Measurements from ENCODE around the gene LRP1B. TPM values are rescaled to one million over a fixed set of nuclear protein-coding genes. Genes with fewer than 3 reads are reported as not detected.

LRP1B gene
- total RNA-seq, 2 experiments from 2014 or later: not detected

DNA sequence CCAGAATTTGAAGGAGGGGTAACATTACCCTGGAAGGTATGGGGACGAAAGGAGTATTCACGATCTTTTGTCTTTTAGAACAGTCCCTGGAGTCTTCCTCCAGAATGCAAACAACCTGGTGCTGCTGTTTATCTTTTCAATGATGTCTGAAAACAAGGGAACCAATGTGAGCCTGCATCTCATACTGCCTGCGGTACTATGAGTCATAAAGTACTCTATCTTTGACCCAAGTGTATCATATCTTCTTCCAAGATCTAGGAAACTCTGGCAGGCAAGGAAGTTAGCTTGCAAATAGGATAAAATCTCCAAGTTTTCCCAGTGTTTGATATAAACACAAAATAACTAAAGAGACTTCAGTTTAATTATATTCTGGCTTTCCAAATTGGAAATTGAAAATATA is 968.5 kb downstream of the LRP1B start:
- peaks cover 2% of the 10 kb centered on the region for H3K9me3 Mint-ChIP-seq
- ChIA-PET POLR2A (no interaction called here), CTCF (no interaction called here)
- no peaks in the 10 kb centered on the region for H3K27me3 Mint-ChIP-seq
- H3K4me1 Mint-ChIP-seq (ENCODE audit: low read depth): no peaks in the 10 kb centered on the region
- no peaks in the 10 kb centered on the region for H3K36me3 Mint-ChIP-seq
- no peak for DNase-seq
- H3K27ac Mint-ChIP-seq: no peak overlapping the region
- H3K4me3 Mint-ChIP-seq: no peak overlapping the region
- intact Hi-C loops (cut with micrococcal nuclease): no loop called here

- H3K27me3 Mint-ChIP-seq: no peaks in the 10 kb centered on the region
- no peaks in the 10 kb centered on the region for H3K4me1 Mint-ChIP-seq (ENCODE audit: low read depth)
- H3K27ac Mint-ChIP-seq: no peak overlapping the region
- no peak for DNase-seq
- H3K9me3 Mint-ChIP-seq: peaks cover 15% of the 10 kb centered on the region
- CTCF ChIA-PET: no interaction called here
- no peaks in the 10 kb centered on the region for H3K36me3 Mint-ChIP-seq
- no peak overlapping the region for H3K4me3 Mint-ChIP-seq
- POLR2A ChIA-PET: no interaction called here
- intact Hi-C loops (cut with micrococcal nuclease): no loop called here
Observed at GRCh38 chr2:141151611-141152286, 979.1 kb downstream of the LRP1B start.

DNA sequence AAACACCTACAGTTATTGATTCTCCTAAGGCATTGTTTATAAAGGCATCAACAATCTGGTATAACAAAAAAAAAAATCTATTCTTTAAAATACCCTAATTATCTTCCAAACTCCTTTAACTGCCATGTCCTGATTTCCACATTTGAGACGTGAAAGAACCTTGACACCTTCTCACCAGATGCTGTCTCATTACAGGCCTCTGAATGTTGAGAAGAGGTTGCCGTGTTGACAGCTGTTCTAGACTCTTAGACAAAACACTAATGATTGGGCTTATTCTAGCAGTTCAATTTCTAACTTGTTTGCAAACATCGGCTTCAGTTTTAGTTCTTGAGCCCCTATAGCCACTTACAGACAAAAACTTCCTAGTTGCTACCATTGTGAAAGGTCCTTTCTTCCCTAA is 988.8 kb downstream of the LRP1B start:
- Mint-ChIP-seq H3K27ac (no peak overlapping the region), H3K9me3 (peaks cover 13% of the 10 kb centered on the region), H3K36me3 (no peaks in the 10 kb centered on the region), H3K27me3 (no peaks in the 10 kb centered on the region), H3K4me1 (ENCODE audit: low read depth) (no peaks in the 10 kb centered on the region), H3K4me3 (no peak overlapping the region)
- ChIA-PET POLR2A (no interaction called here), CTCF (no interaction called here)
- DNase-seq: no peak
- intact Hi-C loops (cut with micrococcal nuclease): no loop called here

GRCh38 chr2:141137122-141137693 is 993.6 kb downstream of the LRP1B start:
- DNase-seq: no peak
- ChIA-PET POLR2A (no interaction called here), CTCF (no interaction called here)
- H3K4me1 Mint-ChIP-seq (ENCODE audit: low read depth): no peaks in the 10 kb centered on the region
- intact Hi-C loops (cut with micrococcal nuclease): no loop called here
- no peaks in the 10 kb centered on the region for H3K36me3 Mint-ChIP-seq
- no peak overlapping the region for H3K27ac Mint-ChIP-seq
- peaks cover 5% of the 10 kb centered on the region for H3K9me3 Mint-ChIP-seq
- no peak overlapping the region for H3K4me3 Mint-ChIP-seq
- no peaks in the 10 kb centered on the region for H3K27me3 Mint-ChIP-seq

DNA sequence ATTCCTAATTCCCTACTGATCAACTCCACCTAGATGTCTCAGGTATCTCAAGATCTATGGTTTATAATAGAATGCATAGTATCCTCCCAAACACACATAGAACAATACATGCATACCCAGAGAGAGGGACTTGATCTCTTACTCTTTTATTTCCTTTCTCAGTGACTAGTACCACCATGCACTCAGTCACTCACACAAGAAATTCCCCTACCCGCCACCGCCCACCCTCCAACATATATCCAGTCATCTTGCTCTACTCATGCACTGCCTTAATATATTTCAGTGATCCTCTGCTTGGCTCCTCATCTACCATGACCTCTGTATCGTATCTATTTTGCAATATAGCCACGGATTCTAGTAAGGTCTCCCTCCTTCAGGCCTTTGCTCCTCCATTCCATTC is 996.9 kb downstream of the LRP1B start:
- no peaks in the 10 kb centered on the region for H3K36me3 Mint-ChIP-seq
- H3K4me3 Mint-ChIP-seq: no peak overlapping the region
- CTCF ChIA-PET: no interaction called here
- H3K4me1 Mint-ChIP-seq (ENCODE audit: low read depth): no peaks in the 10 kb centered on the region
- H3K9me3 Mint-ChIP-seq: peaks cover 3% of the 10 kb centered on the region
- DNase-seq: no peak
- intact Hi-C loops (cut with micrococcal nuclease): no loop called here
- POLR2A ChIA-PET: no interaction called here
- H3K27me3 Mint-ChIP-seq: no peaks in the 10 kb centered on the region
- no peak overlapping the region for H3K27ac Mint-ChIP-seq

GRCh38 chr2:141125432-141125831 is 1005.4 kb downstream of the LRP1B start:
- H3K4me3 Mint-ChIP-seq: no peak overlapping the region
- intact Hi-C loops (cut with micrococcal nuclease): no loop called here
- ChIA-PET POLR2A (no interaction called here), CTCF (no interaction called here)
- DNase-seq: no peak
- H3K27ac Mint-ChIP-seq: no peak overlapping the region
- H3K4me1 Mint-ChIP-seq (ENCODE audit: low read depth): no peaks in the 10 kb centered on the region
- H3K27me3 Mint-ChIP-seq: no peaks in the 10 kb centered on the region
- H3K36me3 Mint-ChIP-seq: no peaks in the 10 kb centered on the region
- H3K9me3 Mint-ChIP-seq: peaks cover 24% of the 10 kb centered on the region

- Mint-ChIP-seq H3K9me3 (peaks cover 6% of the 10 kb centered on the region), H3K27me3 (no peaks in the 10 kb centered on the region), H3K36me3 (no peaks in the 10 kb centered on the region), H3K4me3 (no peak overlapping the region), H3K27ac (no peak overlapping the region), H3K4me1 (ENCODE audit: low read depth) (no peaks in the 10 kb centered on the region)
- ChIA-PET POLR2A (no interaction called here), CTCF (no interaction called here)
- no peak for DNase-seq
- intact Hi-C loops (cut with micrococcal nuclease): no loop called here
Observed at GRCh38 chr2:141118836-141119235, 1012.0 kb downstream of the LRP1B start.

DNA sequence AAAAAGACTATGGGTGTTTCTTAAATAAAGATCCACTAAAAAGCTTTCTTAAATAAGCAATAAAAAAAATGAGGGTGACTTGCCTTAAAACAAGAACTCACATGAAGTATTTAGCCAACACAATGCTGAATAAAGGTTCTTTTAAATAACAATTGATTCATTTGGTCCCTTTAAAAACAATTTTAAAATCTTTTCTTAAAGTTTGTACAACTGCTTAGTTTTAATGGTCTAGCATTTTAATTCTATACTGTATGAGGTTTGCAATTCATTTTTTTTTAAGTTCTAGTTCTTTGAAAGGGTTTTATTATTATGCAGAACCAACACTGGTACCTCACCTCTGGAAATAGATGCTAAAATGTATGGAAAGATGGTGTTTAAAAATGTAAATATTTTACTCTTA is 1017.5 kb downstream of the LRP1B start:
- intact Hi-C loops (cut with micrococcal nuclease): no loop called here
- no peak for DNase-seq
- no peaks in the 10 kb centered on the region for H3K36me3 Mint-ChIP-seq
- no peak overlapping the region for H3K4me3 Mint-ChIP-seq
- H3K9me3 Mint-ChIP-seq: peaks cover 2% of the 10 kb centered on the region
- CTCF ChIA-PET: no interaction called here
- no peaks in the 10 kb centered on the region for H3K4me1 Mint-ChIP-seq (ENCODE audit: low read depth)
- no peaks in the 10 kb centered on the region for H3K27me3 Mint-ChIP-seq
- POLR2A ChIA-PET: no interaction called here
- no peak overlapping the region for H3K27ac Mint-ChIP-seq

DNA sequence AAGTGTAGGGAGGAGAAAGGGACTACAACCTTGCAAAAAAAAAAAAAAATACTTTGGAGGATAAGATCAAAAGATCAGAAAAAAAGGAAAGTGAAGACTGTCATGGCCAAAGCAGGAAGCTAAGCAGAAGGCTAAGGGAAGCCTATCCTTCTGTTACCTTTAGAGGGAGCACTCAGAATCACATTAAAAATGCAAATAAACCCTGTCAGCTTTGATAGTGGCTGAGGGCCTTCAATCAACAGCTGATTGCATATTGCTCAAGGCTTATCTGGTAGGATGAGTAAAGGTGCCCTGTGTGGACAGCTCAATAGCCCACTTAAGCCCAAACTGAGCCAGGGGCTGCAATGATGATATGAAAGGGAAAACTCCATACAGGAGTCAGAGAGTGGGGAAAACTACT is 1021.2 kb downstream of the LRP1B start:
- CTCF ChIA-PET: no interaction called here

DNA sequence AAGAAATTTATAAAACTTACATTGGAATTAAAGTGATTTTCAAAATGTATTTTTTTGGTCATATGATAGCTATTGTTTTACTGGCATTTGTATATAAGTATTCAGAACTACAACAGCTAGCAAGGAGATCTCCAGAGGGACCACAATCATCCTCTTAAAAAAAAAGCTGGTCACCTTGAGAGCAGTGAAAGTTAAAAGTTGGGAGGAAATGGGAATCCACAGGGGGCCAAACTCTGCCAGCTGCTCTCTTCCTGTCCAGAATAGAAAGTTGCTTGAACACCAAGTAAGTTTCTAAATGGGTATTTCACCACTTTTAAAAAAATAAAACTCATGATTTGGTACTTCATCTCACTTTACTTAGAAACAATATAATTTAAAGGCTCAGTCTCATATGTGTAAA is 1025.1 kb downstream of the LRP1B start:
- peaks cover 2% of the 10 kb centered on the region for H3K9me3 Mint-ChIP-seq
- no peak overlapping the region for H3K4me3 Mint-ChIP-seq
- ChIA-PET POLR2A (no interaction called here), CTCF (no interaction called here)
- intact Hi-C loops (cut with micrococcal nuclease): no loop called here
- no peaks in the 10 kb centered on the region for H3K36me3 Mint-ChIP-seq
- no peak for DNase-seq
- no peak overlapping the region for H3K27ac Mint-ChIP-seq
- no peaks in the 10 kb centered on the region for H3K27me3 Mint-ChIP-seq
- no peaks in the 10 kb centered on the region for H3K4me1 Mint-ChIP-seq (ENCODE audit: low read depth)

More for the DNA sequence above, 1021.2 kb downstream of the LRP1B start:
- H3K36me3 Mint-ChIP-seq: no peaks in the 10 kb centered on the region
- POLR2A ChIA-PET: no interaction called here
- intact Hi-C loops (cut with micrococcal nuclease): no loop called here
- no peaks in the 10 kb centered on the region for H3K4me1 Mint-ChIP-seq (ENCODE audit: low read depth)
- H3K27me3 Mint-ChIP-seq: no peaks in the 10 kb centered on the region
- no peak for DNase-seq
- H3K9me3 Mint-ChIP-seq: peaks cover 2% of the 10 kb centered on the region
- H3K27ac Mint-ChIP-seq: no peak overlapping the region
- H3K4me3 Mint-ChIP-seq: no peak overlapping the region

- Mint-ChIP-seq H3K9me3 (no peaks in the 10 kb centered on the region), H3K4me1 (ENCODE audit: low read depth) (no peaks in the 10 kb centered on the region), H3K36me3 (no peaks in the 10 kb centered on the region), H3K27me3 (no peaks in the 10 kb centered on the region), H3K27ac (no peak overlapping the region), H3K4me3 (no peak overlapping the region)
- DNase-seq: no peak
- POLR2A ChIA-PET: no interaction called here
- CTCF ChIA-PET: no interaction called here
- intact Hi-C loops (cut with micrococcal nuclease): no loop called here
Observed at GRCh38 chr2:141103216-141103615, 1027.6 kb downstream of the LRP1B start.

DNA sequence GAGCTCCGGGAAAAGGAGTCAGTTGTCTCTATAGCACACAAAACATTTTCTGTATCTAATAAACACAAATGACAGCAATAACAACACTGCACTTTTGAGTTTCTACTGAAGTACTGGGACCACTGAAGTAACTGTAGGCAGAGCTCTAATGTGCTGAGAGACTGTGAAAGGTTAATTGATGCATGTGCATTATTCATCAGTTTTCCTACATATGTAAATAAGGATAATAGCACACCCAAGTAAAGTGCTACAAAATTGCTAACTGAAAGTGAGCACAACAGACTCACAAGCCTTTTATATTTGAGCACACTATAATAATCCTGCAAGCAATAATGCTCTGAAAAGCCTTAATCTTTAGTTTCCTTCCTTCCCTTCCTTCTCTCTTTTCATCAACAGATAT is 1051.6 kb downstream of the LRP1B start:
- intact Hi-C loops (cut with micrococcal nuclease): no loop called here
- Mint-ChIP-seq H3K9me3 (peaks cover 3% of the 10 kb centered on the region), H3K4me1 (ENCODE audit: low read depth) (no peaks in the 10 kb centered on the region), H3K27ac (no peak overlapping the region), H3K27me3 (no peaks in the 10 kb centered on the region), H3K4me3 (no peak overlapping the region), H3K36me3 (no peaks in the 10 kb centered on the region)
- ChIA-PET CTCF (no interaction called here), POLR2A (no interaction called here)
- DNase-seq: no peak

DNA sequence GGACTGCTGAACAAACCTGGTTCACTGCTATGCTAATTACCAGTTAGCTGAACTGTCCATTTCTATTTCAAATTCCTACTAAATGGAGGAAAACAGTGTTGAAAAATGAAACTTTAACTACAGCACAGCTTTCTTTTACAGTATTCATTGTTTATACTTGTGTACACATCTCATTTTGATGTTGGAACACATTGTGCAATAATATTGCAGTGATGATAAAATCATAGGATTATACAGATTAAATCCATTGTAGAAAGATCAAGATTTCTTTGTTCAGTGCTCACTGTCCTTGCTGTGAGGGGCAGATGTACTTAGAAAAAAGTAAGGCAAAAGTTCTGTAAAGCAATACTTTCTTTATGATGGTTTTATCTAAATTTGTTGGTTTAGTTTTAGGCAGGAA is 1055.1 kb downstream of the LRP1B start:
- no peaks in the 10 kb centered on the region for H3K27me3 Mint-ChIP-seq
- no peaks in the 10 kb centered on the region for H3K36me3 Mint-ChIP-seq
- ChIA-PET CTCF (interaction anchor here (0.7 kb wide), 1 partner anchor 14 kb away, joined by 3 read pairs; no protein-coding TSS in a partner anchor), POLR2A (no interaction called here)
- DNase-seq: no peak
- H3K27ac Mint-ChIP-seq: no peak overlapping the region
- no peak overlapping the region for H3K4me3 Mint-ChIP-seq
- H3K9me3 Mint-ChIP-seq: no peaks in the 10 kb centered on the region
- no peaks in the 10 kb centered on the region for H3K4me1 Mint-ChIP-seq (ENCODE audit: low read depth)
- intact Hi-C loops (cut with micrococcal nuclease): no loop called here

All from activated CD4-positive, alpha-beta memory T cell treated with anti-CD3 and anti-CD28 coated beads for 36 hours (primary cell).